ENCODE results near the gene CASKIN1. TPM values are rescaled to one million over a fixed set of nuclear protein-coding genes. Genes with fewer than 3 reads are reported as not detected.

Gene CASKIN1
- total RNA-seq, 6 donors from 2014 or later = 0.06 to 1.0 (median 0.15) TPM; not detected in 3

- 96% methylated on average over 14 of the region's 25 CpGs; no CpG with 5 or more reads in 1 of the 2 donors for WGBS, 2 donors
- no peak overlapping the region for H3K27ac ChIP-seq
- H3K36me3 ChIP-seq = no peaks in the 10 kb centered on the region
- H3K9me3 ChIP-seq = no peaks in the 10 kb centered on the region
- ATAC-seq (ENCODE audit: low FRiP score in 2 of 2) (no peak), DNase-seq (peak in 1 of 2 donors; percentile 76)
- H3K27me3 ChIP-seq = no peaks in the 10 kb centered on the region
- H3K4me1 ChIP-seq = no peaks in the 10 kb centered on the region
- H3K4me3 ChIP-seq = no peak overlapping the region
- TF ChIP-seq EP300 (IDR thresholded peaks at IDR 0.05) = no peak
- no peak for TF ChIP-seq POLR2AphosphoS5 (IDR thresholded peaks at IDR 0.05)
- TF ChIP-seq POLR2A (IDR thresholded peaks at IDR 0.05) = no peak
- TF ChIP-seq, protein P1, sequence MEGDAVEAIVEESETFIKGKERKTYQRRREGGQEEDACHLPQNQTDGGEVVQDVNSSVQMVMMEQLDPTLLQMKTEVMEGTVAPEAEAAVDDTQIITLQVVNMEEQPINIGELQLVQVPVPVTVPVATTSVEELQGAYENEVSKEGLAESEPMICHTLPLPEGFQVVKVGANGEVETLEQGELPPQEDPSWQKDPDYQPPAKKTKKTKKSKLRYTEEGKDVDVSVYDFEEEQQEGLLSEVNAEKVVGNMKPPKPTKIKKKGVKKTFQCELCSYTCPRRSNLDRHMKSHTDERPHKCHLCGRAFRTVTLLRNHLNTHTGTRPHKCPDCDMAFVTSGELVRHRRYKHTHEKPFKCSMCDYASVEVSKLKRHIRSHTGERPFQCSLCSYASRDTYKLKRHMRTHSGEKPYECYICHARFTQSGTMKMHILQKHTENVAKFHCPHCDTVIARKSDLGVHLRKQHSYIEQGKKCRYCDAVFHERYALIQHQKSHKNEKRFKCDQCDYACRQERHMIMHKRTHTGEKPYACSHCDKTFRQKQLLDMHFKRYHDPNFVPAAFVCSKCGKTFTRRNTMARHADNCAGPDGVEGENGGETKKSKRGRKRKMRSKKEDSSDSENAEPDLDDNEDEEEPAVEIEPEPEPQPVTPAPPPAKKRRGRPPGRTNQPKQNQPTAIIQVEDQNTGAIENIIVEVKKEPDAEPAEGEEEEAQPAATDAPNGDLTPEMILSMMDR (IDR thresholded peaks at IDR 0.05) = no peak
Observed at GRCh38 chr16:2189252-2189893, 7.0 kb downstream of the CASKIN1 start.

GRCh38 chr16:2188395-2188794 lies 8.0 kb downstream of the CASKIN1 start:
- ATAC-seq (ENCODE audit: low FRiP score in 2 of 2) = no peak
- Histone ChIP-seq H3K27ac (no peak overlapping the region), H3K27me3 (no peaks in the 10 kb centered on the region), H3K36me3 (no peaks in the 10 kb centered on the region), H3K4me3 (no peak overlapping the region), H3K4me1 (no peaks in the 10 kb centered on the region), H3K9me3 (no peaks in the 10 kb centered on the region)
- 91 to 94% methylated on average over 8 of the region's 8 CpGs for WGBS, 2 donors
- peak in 1 of 2 donors; percentile 28 for DNase-seq
- TF ChIP-seq POLR2AphosphoS5 (IDR thresholded peaks at IDR 0.05) (no peak), EP300 (IDR thresholded peaks at IDR 0.05) (no peak), POLR2A (IDR thresholded peaks at IDR 0.05) (no peak)
- TF ChIP-seq, protein P1 (IDR thresholded peaks at IDR 0.05) = no peak

- TF ChIP-seq, protein P1 (IDR thresholded peaks at IDR 0.05) = no peak
- no peak for TF ChIP-seq POLR2AphosphoS5 (IDR thresholded peaks at IDR 0.05)
- TF ChIP-seq EP300 (IDR thresholded peaks at IDR 0.05) = no peak
- no peak for TF ChIP-seq POLR2A (IDR thresholded peaks at IDR 0.05)
- no peaks in the 10 kb centered on the region for H3K4me1 ChIP-seq
- no peaks in the 10 kb centered on the region for H3K27me3 ChIP-seq
- ATAC-seq (ENCODE audit: low FRiP score in 2 of 2) (no peak), DNase-seq (no peak)
- H3K4me3 ChIP-seq = no peak overlapping the region
- no peaks in the 10 kb centered on the region for H3K9me3 ChIP-seq
- no peaks in the 10 kb centered on the region for H3K36me3 ChIP-seq
- H3K27ac ChIP-seq = no peak overlapping the region
- 82 to 93% methylated on average over 7 to 17 of the region's 17 CpGs for WGBS, 2 donors
Observed at GRCh38 chr16:2187212-2187611, 9.2 kb downstream of the CASKIN1 start.

DNA sequence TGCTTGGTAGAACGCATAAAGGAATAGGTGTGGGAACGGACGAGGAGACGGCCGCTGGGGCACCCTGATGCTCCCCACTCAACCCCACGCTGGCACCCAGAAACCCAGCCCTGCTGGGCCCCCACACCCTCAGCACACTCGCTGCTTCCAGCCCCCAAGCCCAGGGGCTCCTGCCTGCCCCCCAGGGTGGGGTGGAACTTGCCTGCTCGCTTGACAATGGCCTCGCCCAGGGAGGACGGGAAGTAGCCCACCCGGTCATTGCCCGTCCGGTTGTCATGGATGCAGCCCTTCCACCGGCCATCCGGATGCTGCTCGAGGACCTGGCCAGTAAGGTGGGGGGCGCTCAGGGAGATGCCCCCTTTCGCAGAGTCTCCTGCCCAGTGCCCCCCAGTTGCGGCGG lies 9.9 kb downstream of the CASKIN1 start:
- DNase-seq = peak in 1 of 2 donors; percentile 58
- Histone ChIP-seq H3K4me1 (no peaks in the 10 kb centered on the region), H3K9me3 (no peaks in the 10 kb centered on the region), H3K4me3 (no peak overlapping the region), H3K27me3 (no peaks in the 10 kb centered on the region), H3K27ac (no peak overlapping the region), H3K36me3 (no peaks in the 10 kb centered on the region)
- ATAC-seq (ENCODE audit: low FRiP score in 2 of 2) = no peak
- TF ChIP-seq, protein P1 (IDR thresholded peaks at IDR 0.05) = no peak
- no peak for TF ChIP-seq POLR2A (IDR thresholded peaks at IDR 0.05)
- TF ChIP-seq EP300 (IDR thresholded peaks at IDR 0.05) = no peak
- no peak for TF ChIP-seq POLR2AphosphoS5 (IDR thresholded peaks at IDR 0.05)
- WGBS, 2 donors = 80 to 87% methylated on average over 1 to 15 of the region's 20 CpGs

GRCh38 chr16:2186064-2186463 lies 10.3 kb downstream of the CASKIN1 start:
- no peak overlapping the region for H3K4me3 ChIP-seq
- no peaks in the 10 kb centered on the region for H3K27me3 ChIP-seq
- H3K9me3 ChIP-seq = no peaks in the 10 kb centered on the region
- DNase-seq (peak in 1 of 2 donors; percentile 58), ATAC-seq (ENCODE audit: low FRiP score in 2 of 2) (no peak)
- no peak for TF ChIP-seq EP300 (IDR thresholded peaks at IDR 0.05)
- no peak for TF ChIP-seq POLR2AphosphoS5 (IDR thresholded peaks at IDR 0.05)
- TF ChIP-seq, protein P1 (IDR thresholded peaks at IDR 0.05) = no peak
- WGBS, 2 donors = 87 to 91% methylated on average over 13 of the region's 13 CpGs
- no peaks in the 10 kb centered on the region for H3K4me1 ChIP-seq
- no peaks in the 10 kb centered on the region for H3K36me3 ChIP-seq
- H3K27ac ChIP-seq = no peak overlapping the region
